Activated CD8-positive, alpha-beta memory T cell treated with anti-CD3 and anti-CD28 coated beads, Interleukin-2, amount 50 U/mL, for 24 hours (primary cell): ENCODE measurements around the gene SIMC1.

ENCODE experiments used
- DNase-seq: peaks from one replicate; pipeline ENCODE4 v3.0.0-alpha.2; 2020; ENCODE audit errors: extremely low read depth

Gene SIMC1

GRCh38 chr5:176364765-176365350 lies 126.6 kb downstream of the SIMC1 start:
- DNase-seq: no peak

DNA sequence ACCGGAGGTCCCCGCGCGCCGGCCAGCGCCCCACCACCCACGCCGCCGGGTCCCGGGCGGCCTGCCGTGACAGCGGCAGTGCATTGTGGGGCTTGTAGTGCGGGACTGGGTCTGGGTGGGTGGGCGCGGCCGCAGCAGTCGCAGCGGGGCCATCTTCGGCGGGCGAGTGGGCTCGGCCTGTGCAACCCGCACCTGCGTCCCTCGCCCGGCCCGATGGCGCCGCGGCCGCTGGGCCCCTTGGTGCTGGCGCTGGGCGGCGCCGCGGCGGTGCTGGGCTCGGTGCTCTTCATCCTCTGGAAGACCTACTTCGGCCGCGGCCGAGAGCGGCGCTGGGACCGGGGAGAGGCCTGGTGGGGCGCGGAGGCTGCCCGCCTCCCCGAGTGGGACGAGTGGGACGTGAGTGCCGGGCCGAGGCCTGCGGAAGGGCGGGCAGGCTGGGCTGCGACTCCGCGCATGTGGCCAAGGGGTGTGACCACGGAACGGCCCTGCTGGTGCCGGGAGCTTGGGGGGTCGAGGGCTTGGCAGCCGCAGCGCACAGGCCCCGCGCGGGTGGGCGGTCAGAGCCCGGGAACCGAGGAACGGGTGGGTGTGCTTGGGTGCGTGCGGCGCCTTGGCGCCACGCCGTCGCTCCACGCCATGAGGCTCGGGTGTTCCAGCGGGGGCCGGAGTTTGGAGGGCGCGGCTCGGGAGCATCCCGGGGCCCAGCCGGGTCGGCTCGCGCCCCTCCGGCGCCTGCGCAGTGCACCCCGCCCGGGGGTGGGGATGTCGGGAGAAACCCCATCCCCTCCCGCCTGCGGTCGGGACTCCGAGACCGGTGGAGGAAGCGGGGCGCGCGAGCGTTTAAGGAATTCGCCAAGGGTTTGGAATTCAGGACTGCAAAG lies 127.4 kb downstream of the SIMC1 start, which contains the start of gene ARL10:
TSS of gene ARL10 (plus strand) at position 137 of the 881 bp plus-strand sequence. CDS start at position 214, 77 bp downstream.
- no peak for DNase-seq

DNA sequence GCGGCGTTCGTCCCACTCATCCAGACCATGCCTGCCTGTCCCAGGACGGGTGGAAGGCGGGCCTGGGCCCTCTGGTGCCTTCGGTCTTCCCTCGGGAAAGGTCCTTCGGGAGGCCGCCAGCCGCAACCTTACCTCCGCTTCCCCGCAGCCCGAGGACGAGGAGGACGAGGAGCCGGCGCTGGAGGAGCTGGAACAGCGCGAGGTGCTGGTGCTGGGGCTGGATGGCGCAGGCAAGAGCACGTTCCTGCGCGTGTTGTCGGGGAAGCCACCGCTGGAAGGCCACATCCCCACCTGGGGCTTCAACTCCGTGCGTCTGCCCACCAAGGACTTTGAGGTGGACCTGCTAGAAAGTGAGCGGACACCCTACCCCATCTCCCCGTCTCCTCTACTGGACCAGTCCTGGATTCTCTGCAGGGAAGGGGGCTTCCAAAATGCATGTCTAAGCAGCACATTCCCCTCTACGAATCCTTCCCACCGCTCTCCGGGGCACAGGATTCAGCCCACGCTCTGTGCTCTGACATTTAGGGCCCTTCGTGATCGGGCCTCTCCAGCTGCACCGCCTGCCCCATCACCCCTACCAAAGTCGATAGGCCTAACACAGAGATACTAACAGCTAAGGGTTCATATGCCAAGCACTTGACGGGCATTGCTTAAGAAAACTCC lies 128.1 kb downstream of the SIMC1 start:
- no peak for DNase-seq

- no peak for DNase-seq
Observed at GRCh38 chr5:176368726-176369125, 130.5 kb downstream of the SIMC1 start.

DNA sequence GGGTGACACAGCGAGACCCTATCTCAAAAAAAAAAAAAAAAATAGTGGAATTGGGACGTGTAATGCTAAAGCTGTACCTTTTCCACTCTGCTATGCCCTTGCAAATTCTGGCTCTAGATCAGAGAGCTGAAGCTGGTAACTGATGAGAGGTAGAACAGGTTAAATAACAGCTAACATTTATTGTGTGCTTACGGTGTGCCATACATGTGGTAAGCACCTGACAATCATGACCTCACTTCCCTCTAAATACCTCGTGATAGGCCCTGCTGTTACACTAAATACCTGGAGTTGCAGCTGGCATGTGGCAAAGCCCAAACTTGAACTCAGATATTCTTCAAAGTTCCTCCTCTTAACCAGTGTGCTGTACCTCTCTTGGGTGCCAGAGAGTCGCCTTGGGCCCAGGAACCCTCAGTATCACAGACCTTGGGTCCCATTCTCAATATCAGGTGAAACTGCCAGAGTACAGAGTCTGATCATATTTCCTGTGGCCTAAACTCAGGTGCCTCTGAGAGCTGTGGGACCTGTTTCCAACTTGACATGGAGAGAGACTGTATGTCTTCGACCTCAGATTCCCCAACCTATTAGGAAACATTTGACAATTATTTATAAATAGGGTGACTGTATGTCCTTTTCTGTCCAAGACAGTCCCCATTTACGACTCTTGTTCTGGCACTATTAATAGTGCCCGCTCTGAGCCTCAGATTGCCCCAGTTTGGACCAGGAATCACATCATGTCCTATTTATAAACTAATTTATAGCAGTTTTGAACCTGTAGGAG lies 131.9 kb downstream of the SIMC1 start:
- DNase-seq: no peak

DNA sequence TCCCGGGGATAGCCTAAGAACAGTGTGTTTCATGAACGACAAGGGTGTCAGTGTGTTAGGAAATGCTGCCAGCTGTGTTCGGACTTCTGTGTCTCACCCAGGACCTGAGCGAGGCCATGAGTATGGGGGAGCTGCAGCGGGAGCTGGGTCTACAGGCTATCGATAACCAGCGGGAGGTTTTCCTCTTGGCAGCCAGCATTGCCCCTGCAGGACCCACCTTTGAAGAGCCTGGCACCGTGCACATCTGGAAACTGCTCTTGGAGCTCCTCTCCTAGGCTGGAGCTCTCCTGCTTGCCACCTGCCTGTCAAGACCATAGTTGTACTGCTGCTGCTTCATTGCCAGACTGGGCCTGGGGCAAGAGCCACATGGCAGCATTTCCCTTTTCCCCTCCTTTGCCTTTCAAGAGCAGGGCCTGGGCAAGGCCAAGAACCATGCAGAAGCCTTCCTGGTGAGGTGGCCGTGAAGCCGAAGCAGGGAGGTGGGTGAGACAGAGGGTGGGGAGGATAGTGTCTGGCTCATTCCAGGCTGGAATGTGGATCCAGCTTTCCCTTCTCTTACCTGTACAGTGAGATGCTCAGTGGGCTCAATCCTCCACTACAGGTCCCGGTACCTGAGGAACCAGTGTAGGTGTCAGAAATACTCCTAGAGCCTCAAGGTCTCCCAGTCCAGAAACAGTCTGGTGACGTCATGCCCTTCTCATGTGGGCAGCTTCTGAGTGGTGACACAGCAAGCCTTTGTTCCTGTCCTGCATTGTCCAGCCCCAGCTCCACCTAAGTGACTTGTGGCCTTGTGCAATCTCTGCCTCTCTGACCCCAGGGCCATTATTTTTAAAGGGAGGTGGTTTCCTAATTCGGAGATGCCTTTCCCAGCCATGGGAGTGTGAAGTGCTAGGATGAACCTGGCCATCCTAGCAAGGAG lies 133.7 kb downstream of the SIMC1 start:
- DNase-seq: no peak

DNA sequence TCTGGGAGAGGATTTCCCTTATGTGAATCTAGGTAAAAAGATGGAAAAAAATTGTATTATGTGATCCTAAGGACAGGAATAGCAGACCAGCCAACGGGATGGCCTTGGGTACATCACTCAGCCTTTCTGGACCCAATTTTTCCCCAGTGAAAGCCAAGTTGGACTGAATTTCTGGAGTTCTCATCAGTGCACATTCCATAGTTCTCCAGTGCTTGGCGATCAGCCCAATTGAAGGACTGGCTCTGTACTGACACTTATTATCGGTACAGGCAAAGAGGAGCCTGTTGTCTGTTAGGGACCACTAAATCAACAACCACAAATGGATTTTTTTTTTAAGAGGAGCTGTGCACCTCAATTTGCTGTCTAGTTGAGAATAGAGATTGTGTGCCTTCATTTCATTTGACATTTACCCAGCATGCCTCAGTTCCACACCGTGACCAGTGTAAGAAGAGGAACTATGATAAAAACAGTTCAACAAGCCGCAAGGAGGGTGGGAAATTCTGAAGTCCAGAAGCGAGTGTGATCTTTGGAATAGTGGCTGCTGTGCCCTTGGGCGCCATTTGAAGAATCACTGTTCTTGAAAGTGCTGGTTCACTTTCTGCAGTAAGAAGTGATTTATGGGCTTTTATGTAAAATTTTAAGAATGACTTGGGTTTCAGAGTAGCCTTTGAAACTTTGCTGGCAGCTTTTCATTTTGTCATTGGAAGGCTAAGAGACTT lies 135.0 kb downstream of the SIMC1 start:
- DNase-seq: no peak

DNA sequence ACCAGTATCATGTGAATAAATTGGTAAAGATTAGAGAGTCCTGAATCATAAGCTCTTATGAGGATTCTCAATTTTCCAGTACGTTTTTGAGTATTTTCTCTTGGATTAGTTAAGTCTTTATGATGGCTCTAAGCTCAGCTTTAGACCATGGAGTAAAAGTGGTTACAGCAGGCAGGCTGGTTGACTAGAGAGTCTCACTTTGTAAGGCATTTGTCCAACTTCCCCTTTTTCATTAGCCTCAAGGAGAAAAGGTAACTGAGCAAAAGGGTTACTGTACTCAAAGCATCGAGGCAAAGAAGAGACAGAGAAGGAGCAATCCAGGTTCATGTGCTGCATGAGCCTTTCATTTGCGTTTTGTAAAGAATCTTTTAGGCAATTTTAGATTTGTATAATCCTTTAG lies 141.7 kb downstream of the SIMC1 start:
- DNase-seq: no peak

DNA sequence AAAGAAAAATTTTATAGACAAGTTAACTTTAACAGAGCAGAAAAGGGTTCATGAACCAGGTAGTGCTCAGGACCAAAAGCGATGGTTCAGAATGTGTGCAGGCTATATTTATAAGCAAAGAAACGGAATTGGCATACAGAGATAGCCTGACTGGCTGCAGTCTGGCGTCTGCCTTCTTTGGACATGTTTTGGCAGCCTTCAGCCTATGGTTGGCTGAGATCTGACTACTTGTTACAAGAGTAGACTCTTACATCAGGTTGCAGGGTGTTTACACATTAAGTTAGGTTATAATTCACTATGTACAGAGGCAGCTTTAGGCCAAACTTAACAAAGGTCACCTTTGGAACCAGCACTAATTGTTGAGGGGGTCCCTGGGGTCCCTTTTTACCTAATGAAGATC lies 143.2 kb downstream of the SIMC1 start:
- DNase-seq: no peak

GRCh38 chr5:176381979-176382378 lies 143.8 kb downstream of the SIMC1 start:
- DNase-seq: no peak

- no peak for DNase-seq
Observed at GRCh38 chr5:176382721-176383120, 144.5 kb downstream of the SIMC1 start.

DNA sequence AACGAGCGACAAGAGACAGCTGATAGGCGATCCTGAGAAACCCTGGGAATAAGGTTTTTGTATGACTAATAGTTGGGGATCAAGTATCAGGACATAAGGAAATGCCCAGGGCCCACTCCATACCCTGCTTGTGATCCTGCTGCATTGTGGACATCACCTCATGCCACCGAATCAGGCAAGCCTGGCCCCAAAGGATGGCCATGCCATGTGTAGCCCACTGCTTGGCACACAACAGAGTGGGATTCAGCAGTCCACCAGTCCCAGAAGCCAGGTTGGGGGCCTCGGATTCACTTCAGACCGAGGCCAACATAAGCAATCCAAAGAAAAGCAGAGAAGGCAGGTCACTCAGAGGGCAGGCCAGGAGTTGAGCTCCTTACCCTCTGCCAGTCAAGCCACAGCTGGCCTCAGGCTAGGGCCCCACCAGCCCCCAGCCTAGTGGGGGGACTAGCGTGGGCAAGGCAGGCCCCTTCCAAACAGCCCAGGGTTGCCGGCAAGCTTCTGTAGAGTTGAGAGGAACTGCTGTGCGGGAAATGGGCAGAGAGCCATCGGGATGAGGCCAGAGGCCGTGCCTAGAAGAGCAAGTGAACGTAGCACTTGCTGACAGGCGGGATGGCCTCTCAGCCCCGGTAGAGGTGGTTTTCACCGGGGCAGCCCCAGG lies 145.2 kb downstream of the SIMC1 start:
- no peak for DNase-seq

DNA sequence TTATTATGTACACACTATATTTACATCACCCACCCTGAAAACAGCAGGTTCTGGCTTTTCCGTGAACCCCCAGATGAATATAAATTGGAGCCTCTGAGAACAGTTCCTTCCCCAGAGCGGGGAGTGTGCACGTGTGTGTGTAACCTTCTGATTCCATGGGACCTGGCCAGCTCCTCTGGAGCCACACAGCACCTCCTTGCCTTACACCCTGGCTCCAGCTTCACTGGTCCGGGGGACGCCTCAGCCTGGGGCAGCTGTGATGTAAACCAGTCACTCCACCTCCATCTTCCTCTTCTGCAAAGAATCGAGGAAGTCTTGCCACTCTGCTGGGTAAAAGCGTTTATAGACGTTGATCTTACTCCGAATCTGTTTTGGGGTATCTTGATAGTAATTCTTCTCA lies 145.7 kb downstream of the SIMC1 start:
- DNase-seq: no peak

DNA sequence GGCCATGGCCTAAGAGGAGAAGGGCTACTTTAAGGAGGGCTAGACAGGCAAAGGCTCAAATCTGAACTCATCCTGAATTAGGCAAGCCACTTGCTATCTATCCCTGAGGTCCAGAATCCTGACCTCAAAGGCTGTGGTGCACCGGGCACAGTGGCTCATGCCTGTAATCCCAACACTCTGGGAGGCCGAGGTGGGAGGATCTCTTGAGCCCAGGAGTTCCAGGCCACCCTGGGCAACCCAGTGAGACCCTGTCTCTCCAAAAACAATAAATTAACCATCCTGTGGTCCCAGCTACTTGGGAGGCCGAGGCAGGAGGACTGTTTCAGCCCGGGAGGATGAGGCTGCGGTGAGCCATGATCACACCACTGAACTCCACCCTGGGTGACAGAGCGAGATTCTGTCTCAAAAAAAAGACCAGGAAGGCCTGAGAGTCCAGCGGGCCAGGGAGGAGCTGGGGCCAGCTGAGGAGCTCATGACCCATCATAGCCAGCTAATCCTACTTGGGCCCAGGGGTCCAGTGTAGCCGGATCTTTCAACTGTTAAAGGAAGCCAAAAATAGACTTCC lies 146.2 kb downstream of the SIMC1 start:
- DNase-seq: no peak

GRCh38 chr5:176384991-176385390 lies 146.8 kb downstream of the SIMC1 start:
- DNase-seq: no peak

GRCh38 chr5:176386491-176386890 lies 148.3 kb downstream of the SIMC1 start:
- no peak for DNase-seq

DNA sequence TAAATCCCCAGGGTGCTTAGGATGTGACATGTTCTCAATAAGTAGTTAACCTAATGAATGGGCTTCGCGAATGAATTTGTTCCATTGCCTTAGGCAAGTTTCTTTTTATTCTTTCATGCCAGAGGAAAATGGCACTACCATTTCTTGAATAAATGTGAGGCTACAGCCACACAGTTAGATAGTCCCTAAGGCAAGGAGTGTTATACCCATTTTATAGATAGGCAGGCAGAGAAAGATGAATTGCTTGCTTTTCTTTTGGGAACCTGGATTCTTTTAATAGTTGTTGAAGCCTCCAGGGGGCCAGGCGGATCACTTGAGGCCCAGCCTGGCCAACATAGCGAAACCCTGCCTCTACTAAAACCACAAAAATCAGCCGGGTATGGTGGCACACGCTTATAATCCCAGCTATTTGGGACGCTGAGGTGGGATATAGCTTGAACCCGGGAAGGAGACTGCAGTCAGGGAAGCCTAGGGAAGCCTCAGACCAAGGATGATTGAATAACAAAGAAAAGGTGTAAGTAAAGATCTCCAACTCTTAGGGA lies 149.2 kb downstream of the SIMC1 start:
- no peak for DNase-seq

DNA sequence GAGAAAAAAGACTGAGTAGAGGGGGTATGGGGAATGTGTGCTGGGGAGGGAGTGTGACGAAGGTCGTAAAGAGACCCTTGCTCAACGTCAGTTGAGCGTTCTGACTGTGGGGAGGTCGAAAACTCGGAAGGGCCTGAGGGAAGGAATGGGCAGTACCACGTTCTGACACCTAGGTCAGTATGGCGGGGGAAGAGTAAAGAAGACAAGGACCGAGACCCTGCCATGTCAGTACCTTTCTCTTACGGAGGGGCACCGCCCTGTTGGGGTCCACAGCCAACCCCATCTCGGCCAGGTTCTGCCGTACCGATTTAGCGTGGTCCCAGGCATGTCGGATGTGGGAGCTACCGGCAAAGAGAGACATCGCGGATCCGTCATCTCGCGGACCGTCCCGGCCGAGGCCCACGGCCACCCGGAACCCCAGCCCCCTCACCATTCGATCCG lies 149.8 kb downstream of the SIMC1 start:
- no peak for DNase-seq
